MM.1S (cell line): ENCODE measurements around the gene NDN.

Experiments
- DNase-seq: peaks from one replicate; pipeline ENCODE4 v3.0.0-alpha.2; 2015
- H2AFZ ChIP-seq: fragments of 300-600 bp; sonication (generic); 2 replicates; pipeline ENCODE4 v1.6.0; 2016; ENCODE audit warnings: antibody characterized with exemption, low read length
- H3F3A ChIP-seq: fragments of 300-600 bp; sonication (generic); 2 replicates; pipeline ENCODE4 v1.6.1; 2016; ENCODE audit warnings: mild to moderate bottlenecking, antibody characterized with exemption, low read length, moderate library complexity, mixed read lengths; ENCODE audit not compliant: insufficient read depth
- H3K27ac ChIP-seq: fragments of 300-600 bp; sonication (generic); 2 replicates; pipeline ENCODE4 v1.5.1; 2016; ENCODE audit warnings: mild to moderate bottlenecking, low read length
- H3K27me3 ChIP-seq: fragments of 300-600 bp; sonication (generic); replicated peaks from 2 replicates; pipeline ENCODE4 v1.6.0; 2016; ENCODE audit warnings: low read length; ENCODE audit not compliant: insufficient read depth
- H3K36me3 ChIP-seq: fragments of 300-600 bp; sonication (generic); replicated peaks from 2 replicates; pipeline ENCODE4 v1.6.1; 2016; ENCODE audit warnings: mild to moderate bottlenecking, low read length, mixed read lengths; ENCODE audit not compliant: insufficient read depth
- H3K4me1 ChIP-seq: fragments of 300-600 bp; sonication (generic); 2 replicates; pipeline ENCODE4 v1.6.1; 2016; ENCODE audit warnings: low read length, mixed read lengths
- H3K4me2 ChIP-seq: fragments of 300-600 bp; sonication (generic); 2 replicates; pipeline ENCODE4 v1.6.0; 2016; ENCODE audit warnings: low read depth, low read length
- H3K4me3 ChIP-seq: fragments of 300-600 bp; sonication (generic); 2 replicates; pipeline ENCODE4 v1.5.1; 2016; ENCODE audit warnings: low read length, mixed read lengths
- H3K79me2 ChIP-seq: fragments of 300-600 bp; sonication (generic); 2 replicates; pipeline ENCODE4 v1.6.1; 2016; ENCODE audit warnings: mixed run types, low read length, mixed read lengths
- H3K9ac ChIP-seq: fragments of 300-600 bp; sonication (generic); 2 replicates; pipeline ENCODE4 v1.6.1; 2016; ENCODE audit warnings: low read length, mixed read lengths
- H3K9me2 ChIP-seq: fragments of 300-600 bp; sonication (generic); replicated peaks from 2 replicates; pipeline ENCODE4 v1.6.1; 2016; ENCODE audit warnings: mild to moderate bottlenecking, low read length, mixed read lengths; ENCODE audit not compliant: insufficient read depth
- H3K9me3 ChIP-seq: fragments of 300-600 bp; sonication (generic); replicated peaks from 2 replicates; pipeline ENCODE4 v1.6.1; 2016; ENCODE audit warnings: mild to moderate bottlenecking, low read length, mixed read lengths; ENCODE audit not compliant: insufficient read depth
- H4K20me1 ChIP-seq: fragments of 300-600 bp; sonication (generic); 2 replicates; pipeline ENCODE4 v1.6.1; 2016; ENCODE audit warnings: mild to moderate bottlenecking, low read length, moderate library complexity, mixed read lengths; ENCODE audit not compliant: insufficient read depth
- CTCF ChIP-seq: fragments of 300-600 bp; sonication (generic); IDR thresholded peaks from 2 replicates; pipeline ENCODE4 v1.5.1; 2016; ENCODE audit warnings: antibody characterized with exemption, low read length, mixed read lengths
- EZH2 ChIP-seq: fragments of 300-600 bp; sonication (generic); optimal IDR thresholded peaks from 2 replicates; pipeline ENCODE3; 2017; ENCODE audit warnings: low read depth, mild to moderate bottlenecking, antibody characterized with exemption, low read length, mixed read lengths
- EZH2phosphoT487 ChIP-seq: fragments of 300-600 bp; sonication (generic); IDR thresholded peaks from 2 replicates; pipeline ENCODE4 v1.6.1; 2018; ENCODE audit warnings: antibody characterized with exemption, low read length

The NDN gene

GRCh38 chr15:23644829-23645228, 42.3 kb downstream of the NDN start:
- Histone ChIP-seq H3K36me3 (no peaks in the 10 kb centered on the region), H3K4me2 (no peak overlapping the region), H4K20me1 (no peaks in the 10 kb centered on the region), H3K9me3 (no peaks in the 10 kb centered on the region), H3K9me2 (no peaks in the 10 kb centered on the region), H3K9ac (no peak overlapping the region), H3K4me3 (no peak overlapping the region), H3K79me2 (no peaks in the 10 kb centered on the region), H3K27me3 (no peaks in the 10 kb centered on the region), H3K27ac (no peak overlapping the region), H2AFZ (no peak overlapping the region), H3K4me1 (no peaks in the 10 kb centered on the region), H3F3A (no peaks in the 10 kb centered on the region)
- TF ChIP-seq EZH2 (no peak), EZH2phosphoT487 (no peak), CTCF (no peak)
- DNase-seq: no peak

GRCh38 chr15:23642413-23643044, 44.6 kb downstream of the NDN start:
- no peaks in the 10 kb centered on the region for H3K9me2 ChIP-seq
- no peaks in the 10 kb centered on the region for H3K4me1 ChIP-seq
- no peak overlapping the region for H3K4me2 ChIP-seq
- peak; percentile 64 for DNase-seq
- no peaks in the 10 kb centered on the region for H4K20me1 ChIP-seq
- H3K36me3 ChIP-seq: no peaks in the 10 kb centered on the region
- TF ChIP-seq CTCF: peak; percentile 97
- no peak for TF ChIP-seq EZH2
- H3K4me3 ChIP-seq: no peak overlapping the region
- H3K79me2 ChIP-seq: no peaks in the 10 kb centered on the region
- no peak overlapping the region for H3K9ac ChIP-seq
- H2AFZ ChIP-seq: no peak overlapping the region
- H3F3A ChIP-seq: no peaks in the 10 kb centered on the region
- H3K27ac ChIP-seq: no peak overlapping the region
- no peaks in the 10 kb centered on the region for H3K9me3 ChIP-seq
- H3K27me3 ChIP-seq: no peaks in the 10 kb centered on the region
